ENCODE results near the gene PDGFRB. TPM values are rescaled to one million over a fixed set of nuclear protein-coding genes. Genes with fewer than 3 reads are reported as not detected.

The PDGFRB gene
- total and polyA plus RNA-seq, 2 of the 8 experiments (the other 6 are each of a cell fraction or from before 2014, with no cell fraction given) = 4.2 to 13.7 TPM

DNA sequence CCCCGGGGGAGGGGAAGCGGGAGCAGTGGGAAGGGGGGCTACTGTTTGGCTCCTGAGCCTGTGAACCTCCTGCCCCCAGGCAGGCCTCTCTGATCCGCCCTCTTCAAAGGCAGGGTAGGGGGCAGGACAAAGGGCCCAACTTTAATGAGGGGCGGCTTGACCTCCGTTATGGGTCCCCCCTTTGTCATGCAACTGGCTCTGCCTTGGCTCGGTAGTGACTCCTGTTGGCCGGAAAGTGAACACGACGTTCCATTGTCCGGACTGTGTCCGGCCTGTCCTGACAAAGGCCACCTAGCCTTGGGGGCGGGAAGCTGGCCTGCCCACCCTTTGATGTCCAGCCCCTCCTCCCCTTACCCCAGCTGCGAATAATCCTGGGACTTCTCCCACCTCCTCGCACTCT is 12.3 kb upstream of the PDGFRB start:
- peaks cover 4 to 9% (median 7%) of the 10 kb centered on the region in 4 experiments for H3K4me1 ChIP-seq (replicated peaks in 1 of 4; ENCODE audit: control insufficient read depth in 3 of 4, insufficient read depth in 4 of 4, low read length in 3 of 4)
- H3K56ac ChIP-seq (replicated peaks; ENCODE audit: insufficient read length, low read depth, low read length) = no peak overlapping the region
- H3K14ac ChIP-seq (ENCODE audit: insufficient read length) = no peak overlapping the region
- TF ChIP-seq RAD21 (IDR thresholded peaks at IDR 0.05 in 1 of 2, conservative IDR thresholded peaks at IDR 0.05 in 1 of 2; ENCODE audit: low read depth in 2 of 2, low read length in 2 of 2) (peak in 1 of 2 experiments; percentile 26; a peak in 1 of 4 replicates), TEAD4 (IDR thresholded peaks at IDR 0.05; ENCODE audit: low read depth, low read length) (no peak), KDM5A (IDR thresholded peaks at IDR 0.05; ENCODE audit: low read length) (no peak), RXRA (IDR thresholded peaks at IDR 0.05; ENCODE audit: insufficient read depth, low read depth, low read length) (0 out of 2 replicates have a peak, but pooled peaks have one; percentile 59), POU5F1 (IDR thresholded peaks at IDR 0.05; ENCODE audit: low read depth, low read length) (peak; percentile 77), TCF12 (IDR thresholded peaks at IDR 0.05; ENCODE audit: low read depth, low read length) (no peak)
- TF ChIP-seq, protein P1, sequence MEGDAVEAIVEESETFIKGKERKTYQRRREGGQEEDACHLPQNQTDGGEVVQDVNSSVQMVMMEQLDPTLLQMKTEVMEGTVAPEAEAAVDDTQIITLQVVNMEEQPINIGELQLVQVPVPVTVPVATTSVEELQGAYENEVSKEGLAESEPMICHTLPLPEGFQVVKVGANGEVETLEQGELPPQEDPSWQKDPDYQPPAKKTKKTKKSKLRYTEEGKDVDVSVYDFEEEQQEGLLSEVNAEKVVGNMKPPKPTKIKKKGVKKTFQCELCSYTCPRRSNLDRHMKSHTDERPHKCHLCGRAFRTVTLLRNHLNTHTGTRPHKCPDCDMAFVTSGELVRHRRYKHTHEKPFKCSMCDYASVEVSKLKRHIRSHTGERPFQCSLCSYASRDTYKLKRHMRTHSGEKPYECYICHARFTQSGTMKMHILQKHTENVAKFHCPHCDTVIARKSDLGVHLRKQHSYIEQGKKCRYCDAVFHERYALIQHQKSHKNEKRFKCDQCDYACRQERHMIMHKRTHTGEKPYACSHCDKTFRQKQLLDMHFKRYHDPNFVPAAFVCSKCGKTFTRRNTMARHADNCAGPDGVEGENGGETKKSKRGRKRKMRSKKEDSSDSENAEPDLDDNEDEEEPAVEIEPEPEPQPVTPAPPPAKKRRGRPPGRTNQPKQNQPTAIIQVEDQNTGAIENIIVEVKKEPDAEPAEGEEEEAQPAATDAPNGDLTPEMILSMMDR (IDR thresholded peaks at IDR 0.05; ENCODE audit: control extremely low read depth in 1 of 3, insufficient read depth in 1 of 3, low read depth in 1 of 3, low read length in 3 of 3) = peak in 2 of 3 experiments; percentile 55 to 71; a peak in 3 of 4 replicates
- H4K20me1 ChIP-seq (replicated peaks in 1 of 2; ENCODE audit: control insufficient read depth in 1 of 2, insufficient read depth in 2 of 2, low read length in 2 of 2) = peaks cover 4 to 7% of the 10 kb centered on the region in 2 experiments
- no peak overlapping the region for H2BK12ac ChIP-seq (ENCODE audit: low read depth, low read length)
- H3K79me2 ChIP-seq (ENCODE audit: control insufficient read depth in 1 of 2, insufficient read depth in 2 of 2, low read length in 2 of 2) = no peaks in the 10 kb centered on the region
- H4K91ac ChIP-seq (replicated peaks; ENCODE audit: insufficient read length, low read length) = no peak overlapping the region
- H3K4me3 ChIP-seq (ENCODE audit: extremely low read depth in 1 of 4, insufficient read depth in 2 of 4, low read depth in 3 of 4, low read length in 4 of 4) = no peak overlapping the region
- H2BK15ac ChIP-seq (ENCODE audit: low read length) = no peak overlapping the region
- CTCF ChIA-PET (ENCODE audit: partially characterized antibody) = interaction anchor here (0.7 to 17.8 kb wide), 25 partner anchors 6 to 184 kb away, joined by 3 to 406 read pairs (median 5); partner anchors contain the start of genes CDX1 and SLC6A7
- H2BK120ac ChIP-seq (replicated peaks; ENCODE audit: low read depth, low read length) = no peak overlapping the region
- H3K9me3 ChIP-seq (ENCODE audit: insufficient read depth in 2 of 2, low read depth in 1 of 2, low read length in 1 of 2) = no peaks in the 10 kb centered on the region
- no peak overlapping the region for H3K4ac ChIP-seq (replicated peaks; ENCODE audit: insufficient read length, low read depth, low read length)
- no peak overlapping the region for H4K8ac ChIP-seq (ENCODE audit: extremely low read depth, insufficient read depth, low read length)
- H3K27me3 ChIP-seq (replicated peaks in 1 of 4; ENCODE audit: control insufficient read depth in 3 of 4, extremely low read depth in 1 of 4, insufficient read depth in 3 of 4, low read length in 3 of 4) = peaks cover 58 to 81% (median 74%) of the 10 kb centered on the region in 4 experiments
- peak overlapping the region; percentile 25 to 59; a peak in 2 of 4 replicates for H3K4me2 ChIP-seq (ENCODE audit: insufficient read depth in 1 of 2, low read depth in 2 of 2, low read length in 2 of 2)
- H2BK5ac ChIP-seq (ENCODE audit: low read depth, low read length) = no peak overlapping the region
- POLR2A ChIA-PET (ENCODE audit: partially characterized antibody) = interaction anchor here (0.5 kb wide), 1 partner anchor 23 kb away, joined by 3 read pairs; no protein-coding TSS in a partner anchor
- WGBS, 2 experiments (ENCODE audit: extremely low coverage in 1 of 2, insufficient coverage in 1 of 2, insufficient read length in 1 of 2, insufficient replicate concordance in 2 of 2, low coverage in 1 of 2, low lambda C conversion rate in 2 of 2, missing lambda C conversion rate in 1 of 2) = 63% methylated on average over 13 of the region's 14 CpGs; no CpG with 5 or more reads in 1 of the 2 experiments
- H2BK20ac ChIP-seq (ENCODE audit: low read length) = no peak overlapping the region
- peaks cover 3% of the 10 kb centered on the region; the same call in 1 of the 2 replicates for H3K23me2 ChIP-seq (ENCODE audit: low read depth, low read length)
- FAIRE-seq (no peak), DNase-seq (ENCODE audit: low read depth in 1 of 2, low spot score in 2 of 2) (no peak)
- no peaks in the 10 kb centered on the region; a peak in 1 of 8 replicates for H3K36me3 ChIP-seq (ENCODE audit: control insufficient read depth in 2 of 4, insufficient read depth in 4 of 4, low read length in 3 of 4)
- no peak overlapping the region for H2AFZ ChIP-seq (ENCODE audit: low read length)
- no peak overlapping the region for H3K23ac ChIP-seq (ENCODE audit: insufficient read length)
- H3K27ac ChIP-seq (ENCODE audit: low read depth, low read length) = no peak overlapping the region
- no peak overlapping the region for H2AK5ac ChIP-seq (ENCODE audit: low read depth, low read length)
- no peak overlapping the region for H3K9ac ChIP-seq (replicated peaks in 1 of 4; ENCODE audit: extremely low read depth in 1 of 4, low read depth in 3 of 4, low read length in 3 of 4)
- H3K79me1 ChIP-seq (ENCODE audit: low read depth, low read length) = no peaks in the 10 kb centered on the region
- no peak overlapping the region for H4K5ac ChIP-seq (ENCODE audit: insufficient read length, low read depth, low read length)
- H3K18ac ChIP-seq (ENCODE audit: extremely low read depth, low read length) = no peak overlapping the region

Data from H1 (cell line).